Fibroblast of villous mesenchyme (primary cell): ENCODE results near the gene ARHGAP12. TPM values are rescaled to one million over a fixed set of nuclear protein-coding genes. Genes with fewer than 3 reads are reported as not detected.

Experiments
- DNase-seq: peaks from one replicate; pipeline ENCODE4 v3.0.0-alpha.2; 2010; ENCODE audit warnings: low read depth
- H3K4me3 ChIP-seq: 2 replicates; pipeline ENCODE4 v1.5.1; 2011; ENCODE audit warnings: low read depth, mild to moderate bottlenecking, low read length
- CTCF ChIP-seq: IDR thresholded peaks from 2 replicates; pipeline ENCODE4 v1.5.1; 2012; ENCODE audit warnings: low read depth, mild to moderate bottlenecking, low read length; ENCODE audit not compliant: insufficient read depth
- total RNA-seq: library from RNA; depleted of rRNA; stranded (reverse); fragments of >200 nt; gene quantifications from 2 replicates; pipeline ENCODE4 v1.2.3, GENCODE V29; 2012

The ARHGAP12 gene
- total RNA-seq, 1 donor = 57.0 TPM

GRCh38 chr10:31808258-31809218 is 120.1 kb downstream of the ARHGAP12 start:
- peak overlapping the region; percentile 44 for H3K4me3 ChIP-seq
- peak; percentile 86 for DNase-seq
- TF ChIP-seq CTCF = peak; percentile 48

- no peak for TF ChIP-seq CTCF
- DNase-seq = no peak
- no peak overlapping the region for H3K4me3 ChIP-seq
These were observed 124.2 kb downstream of the ARHGAP12 start for GRCh38 chr10:31804352-31804810.

GRCh38 chr10:31803606-31804351 is 124.9 kb downstream of the ARHGAP12 start:
- DNase-seq = no peak
- no peak for TF ChIP-seq CTCF
- H3K4me3 ChIP-seq = no peak overlapping the region

GRCh38 chr10:31799181-31799580 is 129.4 kb downstream of the ARHGAP12 start:
- TF ChIP-seq CTCF = no peak
- DNase-seq = no peak
- no peak overlapping the region for H3K4me3 ChIP-seq

GRCh38 chr10:31792745-31793144 is 135.9 kb downstream of the ARHGAP12 start:
- no peak for DNase-seq
- H3K4me3 ChIP-seq = no peak overlapping the region
- no peak for TF ChIP-seq CTCF

GRCh38 chr10:31789555-31789954 is 139.1 kb downstream of the ARHGAP12 start:
- no peak for TF ChIP-seq CTCF
- no peak overlapping the region for H3K4me3 ChIP-seq
- DNase-seq = no peak
